Loucy (cell line): ENCODE measurements around the gene CANT1.

Source experiments
- EZH2phosphoT487 ChIP-seq: fragments of 200-600 bp; IDR thresholded peaks from 2 replicates; pipeline ENCODE4 v1.6.1; 2018; ENCODE audit warnings: antibody characterized with exemption, mild to moderate bottlenecking, moderate library complexity, borderline replicate concordance
- TF ChIP-seq, protein P1 (sequence below): fragments of 200-600 bp; sonication (generic); conservative IDR thresholded peaks from 2 replicates; pipeline ENCODE4 v1.5.1; 2014; ENCODE audit warnings: mild to moderate bottlenecking, antibody characterized with exemption, low read length

DNA sequence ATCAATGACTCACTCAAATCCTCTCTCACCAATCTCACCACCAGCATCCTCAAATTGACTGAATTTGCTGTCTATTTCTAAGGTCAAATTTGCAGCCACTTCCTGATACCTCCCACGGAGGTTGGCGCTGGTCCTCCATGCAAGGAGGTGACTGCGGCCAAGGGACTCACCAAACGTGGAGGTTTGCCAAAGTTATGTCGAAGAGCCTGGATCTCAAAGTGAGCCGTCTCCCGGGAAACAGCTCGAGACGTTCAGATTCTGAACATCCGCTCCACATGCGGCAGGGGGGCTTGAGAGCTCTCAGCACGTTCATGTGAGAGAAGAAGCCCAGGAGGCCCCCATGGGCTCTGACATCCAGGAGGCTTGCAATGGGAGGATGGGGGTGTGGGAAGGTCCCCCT lies 52.4 kb downstream of the CANT1 start:
- TF ChIP-seq, protein P1, sequence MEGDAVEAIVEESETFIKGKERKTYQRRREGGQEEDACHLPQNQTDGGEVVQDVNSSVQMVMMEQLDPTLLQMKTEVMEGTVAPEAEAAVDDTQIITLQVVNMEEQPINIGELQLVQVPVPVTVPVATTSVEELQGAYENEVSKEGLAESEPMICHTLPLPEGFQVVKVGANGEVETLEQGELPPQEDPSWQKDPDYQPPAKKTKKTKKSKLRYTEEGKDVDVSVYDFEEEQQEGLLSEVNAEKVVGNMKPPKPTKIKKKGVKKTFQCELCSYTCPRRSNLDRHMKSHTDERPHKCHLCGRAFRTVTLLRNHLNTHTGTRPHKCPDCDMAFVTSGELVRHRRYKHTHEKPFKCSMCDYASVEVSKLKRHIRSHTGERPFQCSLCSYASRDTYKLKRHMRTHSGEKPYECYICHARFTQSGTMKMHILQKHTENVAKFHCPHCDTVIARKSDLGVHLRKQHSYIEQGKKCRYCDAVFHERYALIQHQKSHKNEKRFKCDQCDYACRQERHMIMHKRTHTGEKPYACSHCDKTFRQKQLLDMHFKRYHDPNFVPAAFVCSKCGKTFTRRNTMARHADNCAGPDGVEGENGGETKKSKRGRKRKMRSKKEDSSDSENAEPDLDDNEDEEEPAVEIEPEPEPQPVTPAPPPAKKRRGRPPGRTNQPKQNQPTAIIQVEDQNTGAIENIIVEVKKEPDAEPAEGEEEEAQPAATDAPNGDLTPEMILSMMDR, result no peak
- no peak for TF ChIP-seq EZH2phosphoT487
